Renal cortical epithelial cell (primary cell): ENCODE measurements around the gene CSMD2. TPM values are rescaled to one million over a fixed set of nuclear protein-coding genes. Genes with fewer than 3 reads are reported as not detected.

Experiments
- DNase-seq: peaks from one replicate; pipeline ENCODE4 v3.0.0-alpha.2; 2011; ENCODE audit warnings: low read depth
- total RNA-seq: library from RNA; depleted of rRNA; stranded (reverse); fragments of >200 nt; gene quantifications from 2 replicates; pipeline ENCODE4 v1.2.3, GENCODE V29; 2014

CSMD2 gene
- total RNA-seq, 1 donor from 2014 or later = 0.55 TPM

GRCh38 chr1:33965086-33965485 is 199.9 kb downstream of the CSMD2 start:
- no peak for DNase-seq

DNA sequence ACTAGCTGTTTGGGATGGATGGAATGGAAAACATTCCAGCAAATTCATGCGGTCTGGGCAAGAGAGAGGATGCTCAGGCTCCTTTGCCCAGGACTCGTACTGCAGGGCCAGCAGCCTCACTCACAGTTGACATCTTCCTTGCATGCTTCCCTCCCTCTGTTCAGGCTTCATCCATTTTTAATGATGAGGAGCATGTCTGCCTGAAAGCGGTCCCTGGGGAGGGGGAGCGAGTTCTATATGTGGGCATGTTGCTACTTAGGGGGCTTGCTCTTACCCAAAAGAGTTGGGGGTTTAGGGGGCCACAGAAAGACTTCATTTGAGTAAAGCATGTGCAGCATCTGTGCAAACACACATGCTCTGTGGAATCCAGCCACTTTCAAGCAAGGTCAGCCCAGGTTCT is 203.0 kb downstream of the CSMD2 start:
- no peak for DNase-seq

DNA sequence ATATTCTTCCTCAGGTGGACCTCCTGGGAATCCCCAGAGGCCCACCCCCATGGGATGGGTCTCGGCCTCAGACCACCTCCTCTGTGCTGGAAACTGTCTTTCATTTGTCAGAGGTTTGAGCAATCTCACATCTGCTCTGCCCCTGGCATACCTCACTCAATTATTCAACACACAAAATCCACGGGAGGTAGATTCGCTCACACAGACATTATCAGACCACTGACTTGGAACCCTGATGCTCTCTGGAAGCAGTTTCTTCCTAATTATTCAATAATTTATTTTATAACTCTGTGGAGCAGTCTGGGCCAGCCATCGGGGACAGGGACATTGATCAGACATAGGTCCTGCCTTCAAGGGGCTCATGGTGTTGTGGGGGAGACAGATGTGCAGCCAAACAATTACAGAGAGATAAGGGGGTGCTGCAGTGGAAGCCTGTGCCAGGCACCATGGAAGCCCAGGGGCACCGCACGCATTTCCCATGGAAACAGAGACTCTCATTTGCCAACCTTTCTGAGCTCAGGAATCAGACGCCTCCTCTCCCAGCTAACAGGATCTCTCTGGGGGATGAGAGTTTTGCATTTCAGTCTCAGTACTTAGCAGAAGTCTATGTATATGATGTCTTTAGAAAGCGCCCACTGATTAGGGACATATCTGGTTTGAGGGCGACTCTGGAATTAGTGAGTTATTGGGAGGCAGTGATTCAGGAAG is 204.7 kb downstream of the CSMD2 start:
- no peak for DNase-seq

- no peak for DNase-seq
Measured at GRCh38 chr1:33957854-33958253, 207.2 kb downstream of the CSMD2 start.

GRCh38 chr1:33955096-33955495 is 209.9 kb downstream of the CSMD2 start:
- no peak for DNase-seq

- DNase-seq = no peak
Measured at GRCh38 chr1:33949570-33949969, 215.5 kb downstream of the CSMD2 start.

GRCh38 chr1:33948291-33948690 is 216.7 kb downstream of the CSMD2 start:
- DNase-seq = no peak

DNA sequence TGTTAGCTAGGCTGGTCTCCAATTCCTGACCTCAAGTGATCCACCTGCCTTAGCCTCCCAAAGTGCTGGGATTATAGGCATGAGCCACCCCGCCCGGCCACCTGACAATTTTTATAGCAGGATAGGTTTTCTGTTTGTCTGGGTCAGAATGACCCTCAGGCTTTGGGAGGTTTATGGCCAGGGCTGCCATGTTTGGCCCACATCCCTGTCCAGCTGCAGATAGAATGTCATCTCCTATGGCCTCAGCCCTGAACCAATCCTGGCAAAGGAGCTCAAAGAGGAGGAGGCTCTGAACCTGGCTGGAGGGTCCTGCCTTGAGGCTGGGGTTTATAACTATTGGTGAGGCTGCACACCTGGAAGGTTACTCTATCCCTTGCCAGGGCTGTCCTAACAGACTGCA is 218.2 kb downstream of the CSMD2 start:
- DNase-seq = no peak

- DNase-seq = no peak
Measured at GRCh38 chr1:33944846-33945245, 220.2 kb downstream of the CSMD2 start.

DNA sequence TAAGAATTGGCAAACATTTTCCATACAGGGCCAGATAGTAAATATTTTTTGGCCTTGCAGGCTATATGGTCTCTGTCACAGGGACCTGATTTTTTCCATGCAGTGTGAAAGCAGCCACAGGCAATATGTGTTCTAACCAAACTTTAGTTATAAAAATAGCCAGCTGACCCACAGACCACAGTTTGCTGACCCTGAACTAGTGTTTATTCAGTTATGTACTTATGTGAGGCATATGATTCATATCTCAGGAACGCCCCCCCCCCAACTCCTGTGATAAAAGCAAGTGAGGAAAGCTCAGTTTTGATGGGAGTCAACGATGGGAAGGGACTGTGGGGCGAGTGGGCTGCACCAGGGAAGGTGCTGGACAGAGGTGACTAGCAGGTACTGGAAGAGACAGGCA is 221.1 kb downstream of the CSMD2 start:
- peak; percentile 71 for DNase-seq

GRCh38 chr1:33932871-33933270 is 232.2 kb downstream of the CSMD2 start:
- DNase-seq = no peak

DNA sequence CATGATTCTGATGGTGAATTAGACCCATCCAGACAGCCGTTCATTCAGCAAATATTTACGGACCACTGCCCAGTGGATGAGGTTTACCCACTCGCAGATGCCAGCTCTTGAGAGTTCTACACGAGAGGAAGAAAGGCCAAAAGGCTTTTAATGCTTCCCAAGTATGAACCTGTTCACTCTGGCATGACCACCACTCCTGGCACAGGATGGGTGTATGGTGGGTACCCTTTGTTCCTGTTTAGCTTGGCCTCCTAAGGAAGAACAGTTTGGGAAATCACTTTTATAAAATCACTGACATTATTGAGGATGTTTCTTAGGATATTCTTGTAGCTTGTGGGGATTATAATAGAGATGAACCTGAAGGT is 233.9 kb downstream of the CSMD2 start:
- no peak for DNase-seq

DNA sequence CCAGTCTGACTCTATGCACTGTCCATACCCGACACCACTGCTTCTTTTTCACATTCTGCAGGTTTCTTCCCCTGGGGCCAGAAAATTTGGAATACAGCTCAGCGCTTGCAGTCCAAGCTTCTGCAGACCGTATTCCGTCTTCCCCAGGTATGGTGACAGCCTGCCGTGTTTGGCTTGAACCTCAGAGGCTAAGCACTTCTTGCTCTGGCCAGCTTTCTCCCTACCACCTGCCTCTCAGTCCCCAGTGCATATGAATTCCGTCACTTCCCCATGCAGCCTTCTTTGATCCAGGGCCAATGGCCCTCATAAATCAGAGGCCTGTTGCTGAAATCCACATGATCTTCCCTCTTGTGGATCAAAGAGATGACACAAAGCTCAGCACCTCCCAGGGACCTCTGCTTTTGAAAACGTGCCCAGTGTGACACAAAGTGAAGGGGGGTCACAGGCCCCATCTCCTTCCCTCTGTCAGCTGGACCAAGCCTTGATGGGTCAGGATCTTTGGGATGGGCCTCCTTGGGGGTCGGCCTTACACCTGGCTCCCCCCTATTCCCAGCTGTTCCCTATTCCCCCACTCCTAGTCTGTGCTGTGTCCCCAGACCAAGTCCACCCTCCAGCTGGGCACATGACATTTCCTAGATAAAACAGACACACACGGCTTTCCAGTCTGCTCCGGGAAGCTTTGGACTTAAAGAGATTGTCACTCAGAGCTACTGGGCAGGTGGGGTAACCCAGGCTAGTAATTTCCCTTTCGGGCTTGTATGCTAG is 234.5 kb downstream of the CSMD2 start:
- DNase-seq = no peak

DNA sequence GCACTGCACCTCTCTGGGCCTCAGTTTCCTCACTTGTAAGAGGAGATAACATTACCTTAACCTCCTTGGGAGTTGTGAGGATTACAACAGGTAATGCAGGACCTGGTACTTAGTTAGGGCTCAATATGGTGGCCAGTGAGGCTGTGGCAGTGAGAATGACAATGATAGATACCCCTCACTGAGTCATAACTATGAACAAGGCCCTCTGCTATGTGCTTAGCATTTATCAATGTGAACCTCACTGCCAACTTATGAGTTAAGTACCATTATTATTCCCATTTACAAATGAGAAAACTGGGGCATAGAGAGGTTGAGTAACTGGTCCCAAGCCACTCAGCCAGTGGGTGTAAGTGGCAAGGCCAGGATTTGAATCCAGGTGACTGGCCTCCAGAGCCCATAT is 236.8 kb downstream of the CSMD2 start:
- no peak for DNase-seq

DNA sequence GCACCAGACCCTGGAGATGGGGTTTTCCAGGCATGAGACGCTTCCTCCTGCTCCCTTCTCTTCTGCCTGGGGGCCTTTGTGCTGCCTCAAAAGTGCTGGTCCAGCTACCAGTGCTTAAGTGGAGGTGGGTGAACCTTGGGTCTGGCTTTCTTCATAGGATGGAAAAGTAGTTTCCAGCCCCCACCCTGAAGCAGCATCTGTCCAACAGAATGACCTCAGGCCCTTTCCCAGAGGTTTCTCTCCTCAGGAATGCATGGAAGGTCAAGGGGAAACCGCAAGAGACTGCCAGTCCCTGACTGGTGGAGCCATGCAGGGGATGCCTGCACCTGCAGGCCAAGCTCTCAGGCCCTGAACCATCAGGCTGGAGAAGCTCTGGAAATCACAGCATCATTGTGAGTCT is 237.3 kb downstream of the CSMD2 start:
- no peak for DNase-seq

DNA sequence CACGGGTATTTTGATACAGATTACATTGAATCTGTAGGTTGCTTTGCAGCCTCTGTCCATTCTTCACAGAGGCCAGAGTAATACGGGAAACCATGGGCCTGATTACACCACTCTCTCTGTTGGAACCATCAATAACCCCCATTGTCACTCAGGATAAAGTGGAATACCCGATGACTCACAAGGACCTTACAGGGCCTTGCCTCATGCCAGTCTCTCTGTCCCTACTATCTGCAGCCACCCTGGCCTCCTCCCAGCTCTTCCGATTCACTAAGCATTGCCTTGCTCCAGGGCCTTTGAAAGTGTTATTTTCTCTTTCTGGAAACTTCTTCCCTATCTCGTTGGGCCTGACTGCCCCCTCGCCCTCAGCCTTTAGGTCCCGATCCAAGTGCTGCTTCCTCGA is 239.4 kb downstream of the CSMD2 start:
- DNase-seq = no peak

- no peak for DNase-seq
Measured at GRCh38 chr1:33921281-33921680, 243.7 kb downstream of the CSMD2 start.

- DNase-seq = no peak
Measured at GRCh38 chr1:33918368-33918767, 246.7 kb downstream of the CSMD2 start.

GRCh38 chr1:33916786-33917185 is 248.2 kb downstream of the CSMD2 start:
- no peak for DNase-seq

DNA sequence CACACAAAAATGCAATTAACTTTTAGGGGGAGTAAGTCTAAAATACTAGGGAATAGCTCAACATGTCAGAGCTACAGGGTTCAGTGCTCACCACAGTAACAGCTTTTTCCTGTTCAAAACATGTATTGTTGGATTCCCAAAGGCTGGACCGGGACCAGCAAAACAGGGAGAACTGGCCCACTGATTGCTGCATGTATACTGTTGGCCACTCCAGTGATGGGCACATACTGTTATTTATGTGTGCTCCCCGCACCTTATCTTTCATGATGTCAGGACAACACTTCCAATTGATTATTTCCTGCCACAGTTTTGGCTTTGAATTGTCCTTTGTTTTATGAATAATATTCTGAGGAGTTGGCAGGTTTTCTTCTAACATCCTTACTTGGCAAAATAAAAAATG is 250.5 kb downstream of the CSMD2 start:
- no peak for DNase-seq

DNA sequence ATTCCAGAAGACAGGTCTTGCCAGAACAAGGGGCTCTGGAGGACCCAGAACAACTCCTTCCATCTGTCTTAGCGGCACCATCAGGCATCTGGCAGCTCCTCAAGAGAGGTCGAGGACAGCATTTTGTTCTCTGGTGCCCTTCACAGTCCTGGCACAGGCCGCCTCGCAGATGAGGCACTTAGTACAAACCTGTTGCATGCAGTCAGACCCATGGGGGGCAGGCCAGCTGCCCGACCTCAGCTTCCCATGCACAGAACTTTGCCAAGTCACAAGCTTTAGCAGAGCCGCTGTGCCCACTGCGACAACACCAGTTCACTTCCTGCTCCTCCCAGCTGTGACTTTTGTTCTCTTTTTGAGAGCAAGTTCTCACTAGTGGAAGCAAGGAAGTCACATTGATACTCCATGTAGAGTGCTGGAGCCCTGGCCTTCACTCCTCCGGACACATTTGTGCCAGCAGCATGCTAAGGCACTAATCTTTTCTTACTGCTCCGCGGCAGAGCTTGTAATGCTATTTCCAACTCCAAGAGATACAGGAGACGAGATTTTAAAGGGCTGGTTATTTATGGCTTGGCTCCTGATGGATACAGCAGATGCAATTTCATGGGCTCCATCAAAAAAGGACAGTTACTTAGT is 256.6 kb downstream of the CSMD2 start:
- no peak for DNase-seq

DNA sequence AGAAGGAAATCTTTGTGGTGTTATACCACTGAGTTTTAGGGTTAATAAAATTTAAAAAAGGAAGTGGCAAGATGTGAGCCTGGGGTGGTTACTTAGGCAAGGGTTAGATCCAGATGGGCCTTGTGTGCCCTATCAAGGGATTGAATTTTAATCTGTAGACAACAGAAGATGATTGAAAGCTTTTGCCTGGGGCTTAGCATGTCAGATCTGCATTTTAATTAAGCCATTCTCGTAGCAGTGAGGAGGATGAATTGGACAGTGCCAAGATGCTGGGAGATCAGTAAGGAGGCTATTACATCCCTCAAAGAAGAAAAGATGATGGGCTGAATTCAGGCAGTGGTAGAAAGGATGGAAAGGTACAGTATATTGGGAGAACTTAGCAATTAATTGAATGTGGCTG is 258.9 kb downstream of the CSMD2 start:
- no peak for DNase-seq

- DNase-seq = no peak
Measured at GRCh38 chr1:33905241-33905640, 259.8 kb downstream of the CSMD2 start.
